ENCODE results near the gene CD83.

DNA sequence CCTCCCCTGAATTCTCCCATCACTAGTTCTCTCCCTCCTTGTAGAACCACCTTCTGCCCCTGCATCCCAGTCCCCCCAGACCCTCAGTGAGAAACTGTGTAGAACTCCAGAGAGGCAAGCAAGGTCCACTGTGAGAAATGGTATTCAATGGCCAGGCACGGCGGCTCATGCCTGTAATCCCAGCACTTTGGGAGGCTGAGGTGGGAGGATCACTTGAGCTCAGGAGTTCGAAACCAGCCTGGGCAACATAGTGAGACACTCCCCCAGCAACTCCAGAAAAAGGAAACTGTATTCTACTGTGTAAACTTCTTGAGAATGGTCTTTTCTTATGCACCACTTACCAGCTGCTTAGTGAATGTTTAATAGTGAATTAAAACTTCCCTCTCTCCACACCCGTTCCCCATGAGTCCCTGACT lies 8.2 kb upstream of the CD83 start:
- TF ChIP-seq, protein P1, sequence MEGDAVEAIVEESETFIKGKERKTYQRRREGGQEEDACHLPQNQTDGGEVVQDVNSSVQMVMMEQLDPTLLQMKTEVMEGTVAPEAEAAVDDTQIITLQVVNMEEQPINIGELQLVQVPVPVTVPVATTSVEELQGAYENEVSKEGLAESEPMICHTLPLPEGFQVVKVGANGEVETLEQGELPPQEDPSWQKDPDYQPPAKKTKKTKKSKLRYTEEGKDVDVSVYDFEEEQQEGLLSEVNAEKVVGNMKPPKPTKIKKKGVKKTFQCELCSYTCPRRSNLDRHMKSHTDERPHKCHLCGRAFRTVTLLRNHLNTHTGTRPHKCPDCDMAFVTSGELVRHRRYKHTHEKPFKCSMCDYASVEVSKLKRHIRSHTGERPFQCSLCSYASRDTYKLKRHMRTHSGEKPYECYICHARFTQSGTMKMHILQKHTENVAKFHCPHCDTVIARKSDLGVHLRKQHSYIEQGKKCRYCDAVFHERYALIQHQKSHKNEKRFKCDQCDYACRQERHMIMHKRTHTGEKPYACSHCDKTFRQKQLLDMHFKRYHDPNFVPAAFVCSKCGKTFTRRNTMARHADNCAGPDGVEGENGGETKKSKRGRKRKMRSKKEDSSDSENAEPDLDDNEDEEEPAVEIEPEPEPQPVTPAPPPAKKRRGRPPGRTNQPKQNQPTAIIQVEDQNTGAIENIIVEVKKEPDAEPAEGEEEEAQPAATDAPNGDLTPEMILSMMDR (conservative IDR thresholded peaks at IDR 0.05; ENCODE audit: low read depth, low read length) = no peak
- no peak for TF ChIP-seq EZH2phosphoT487 (IDR thresholded peaks at IDR 0.05; ENCODE audit: borderline replicate concordance, low read length)
- TF ChIP-seq EZH2 (IDR thresholded peaks at IDR 0.05; ENCODE audit: low read length, unreplicated experiment) = no peak
